GM13976 (cell line): Measurements from ENCODE around the gene MAP4K1.

Experiments
- DNase-seq: peaks from one replicate; pipeline ENCODE4 v3.0.0; 2012; ENCODE audit warnings: low spot score
- in situ Hi-C: fragments of 300-500 bp; cut with MboI; formaldehyde crosslinking; loops from one replicate; pipeline ENCODE4 v1.12.0; 2022; ENCODE audit warnings: low sequenced_read_pairs, mixed read lengths, inconsistent platforms; ENCODE audit not compliant: unreplicated experiment
- TF ChIP-seq, protein P1 (sequence below): IDR thresholded peaks from 2 replicates; pipeline ENCODE4 v1.5.1; 2012; ENCODE audit warnings: borderline replicate concordance, mild to moderate bottlenecking; ENCODE audit not compliant: insufficient read depth; ENCODE audit errors: extremely low read depth, missing control alignments, control extremely low read depth

Gene MAP4K1

DNA sequence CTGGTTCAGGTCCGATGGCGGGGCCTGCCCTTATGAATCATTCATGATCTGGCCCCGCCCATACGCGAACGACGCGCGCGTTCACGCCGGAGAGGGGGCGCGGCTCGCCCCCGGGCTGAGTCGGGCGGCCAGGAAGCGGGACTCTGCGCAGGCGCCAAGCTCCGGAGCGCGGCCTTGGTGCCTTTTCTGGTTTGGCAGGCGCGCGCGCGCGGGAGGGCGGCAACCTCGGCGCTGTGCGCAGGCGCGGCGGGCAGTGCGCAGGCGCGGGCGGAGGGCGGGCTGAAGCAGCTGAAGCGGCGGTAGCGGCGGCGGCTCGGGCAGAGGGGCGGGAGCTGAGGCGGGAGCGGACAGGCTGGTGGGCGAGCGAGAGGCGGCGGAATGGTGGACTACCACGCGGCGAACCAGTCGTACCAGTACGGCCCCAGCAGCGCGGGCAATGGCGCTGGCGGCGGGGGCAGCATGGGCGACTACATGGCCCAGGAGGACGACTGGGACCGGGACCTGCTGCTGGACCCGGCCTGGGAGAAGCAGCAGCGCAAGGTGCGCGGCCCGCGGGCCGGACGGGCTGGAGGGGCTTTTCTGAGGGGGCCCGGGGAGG lies 29.7 kb upstream of the MAP4K1 start, which contains the start of gene ACTN4:
Gene ACTN4, plus strand, starts transcription at position 282 of the 598 bp plus-strand sequence. Its CDS starts 97 bp downstream, at position 379.
- TF ChIP-seq, protein P1, sequence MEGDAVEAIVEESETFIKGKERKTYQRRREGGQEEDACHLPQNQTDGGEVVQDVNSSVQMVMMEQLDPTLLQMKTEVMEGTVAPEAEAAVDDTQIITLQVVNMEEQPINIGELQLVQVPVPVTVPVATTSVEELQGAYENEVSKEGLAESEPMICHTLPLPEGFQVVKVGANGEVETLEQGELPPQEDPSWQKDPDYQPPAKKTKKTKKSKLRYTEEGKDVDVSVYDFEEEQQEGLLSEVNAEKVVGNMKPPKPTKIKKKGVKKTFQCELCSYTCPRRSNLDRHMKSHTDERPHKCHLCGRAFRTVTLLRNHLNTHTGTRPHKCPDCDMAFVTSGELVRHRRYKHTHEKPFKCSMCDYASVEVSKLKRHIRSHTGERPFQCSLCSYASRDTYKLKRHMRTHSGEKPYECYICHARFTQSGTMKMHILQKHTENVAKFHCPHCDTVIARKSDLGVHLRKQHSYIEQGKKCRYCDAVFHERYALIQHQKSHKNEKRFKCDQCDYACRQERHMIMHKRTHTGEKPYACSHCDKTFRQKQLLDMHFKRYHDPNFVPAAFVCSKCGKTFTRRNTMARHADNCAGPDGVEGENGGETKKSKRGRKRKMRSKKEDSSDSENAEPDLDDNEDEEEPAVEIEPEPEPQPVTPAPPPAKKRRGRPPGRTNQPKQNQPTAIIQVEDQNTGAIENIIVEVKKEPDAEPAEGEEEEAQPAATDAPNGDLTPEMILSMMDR: no peak
- DNase-seq: peak; percentile 99
- in situ Hi-C loops: loop anchor here (25.0 kb wide), 1 partner anchor 235 kb away; the partner anchor contains the start of gene FAM98C

DNA sequence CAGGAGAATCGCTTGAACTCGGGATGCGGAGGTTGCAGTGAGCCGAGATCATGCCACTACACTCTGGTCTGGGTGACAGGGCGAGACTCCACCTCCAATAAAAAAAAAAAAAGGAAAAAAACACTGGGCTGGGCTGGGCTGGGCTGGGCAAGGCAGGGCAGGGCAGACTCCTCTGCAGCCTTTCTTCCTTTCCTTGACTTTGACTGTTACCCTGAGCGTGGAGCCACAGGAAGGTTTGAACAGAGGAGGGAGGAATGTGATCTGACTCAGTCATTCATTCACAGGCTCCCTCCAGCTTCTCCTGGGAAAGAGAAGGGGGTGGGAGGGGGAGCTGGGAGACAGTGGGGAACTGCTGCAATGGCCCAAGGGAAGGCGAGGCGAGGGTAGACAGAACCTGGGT lies 27.0 kb upstream of the MAP4K1 start:
- no peak for DNase-seq
- in situ Hi-C loops: loop anchor here (25.0 kb wide), 1 partner anchor 232 kb away; the partner anchor contains the start of gene FAM98C
- TF ChIP-seq, protein P1: no peak

DNA sequence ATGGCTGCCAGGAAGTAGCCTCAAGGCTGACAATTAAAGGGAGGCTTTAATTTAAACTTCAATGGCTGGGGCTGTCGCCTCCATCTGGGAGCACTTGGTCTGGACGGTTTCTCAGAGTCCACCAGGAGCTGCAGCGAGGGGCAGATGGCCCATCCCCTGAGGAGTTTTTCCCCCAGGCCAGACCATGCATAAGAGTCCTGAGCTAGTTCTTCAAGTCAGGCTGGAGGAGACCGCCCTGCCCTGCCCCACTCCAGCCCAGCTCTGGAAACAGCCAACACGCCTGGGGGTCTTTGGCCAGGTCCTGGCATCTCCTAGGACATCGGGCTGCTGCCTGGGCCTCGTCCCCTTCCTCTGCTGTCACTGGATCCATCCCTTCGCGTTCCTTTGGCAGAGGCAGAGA lies 24.4 kb upstream of the MAP4K1 start:
- no peak for DNase-seq
- TF ChIP-seq, protein P1: no peak
- in situ Hi-C loops: loop anchor here (25.0 kb wide), 1 partner anchor 230 kb away; the partner anchor contains the start of gene FAM98C

DNA sequence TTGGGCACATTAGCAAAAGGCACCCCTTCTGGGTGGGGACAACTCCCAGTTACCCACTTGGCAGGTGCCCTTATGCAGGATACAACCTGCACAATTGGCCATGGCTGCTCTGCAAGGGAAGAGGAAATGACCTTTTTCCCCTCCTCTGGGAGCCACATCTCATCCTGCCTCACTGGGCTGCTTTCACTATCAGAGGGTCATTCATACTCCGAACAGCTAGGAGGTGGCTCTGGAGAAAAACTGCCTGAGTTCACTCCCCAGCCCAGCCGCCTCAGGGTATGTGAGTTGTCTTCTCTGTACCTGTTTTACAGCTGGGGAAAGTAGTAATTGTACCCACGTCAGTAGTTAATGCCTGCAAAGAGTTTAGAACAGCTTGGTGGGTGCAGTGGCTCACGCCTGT lies 22.6 kb upstream of the MAP4K1 start:
- in situ Hi-C loops: loop anchor here (25.0 kb wide), 1 partner anchor 228 kb away; the partner anchor contains the start of gene FAM98C

DNA sequence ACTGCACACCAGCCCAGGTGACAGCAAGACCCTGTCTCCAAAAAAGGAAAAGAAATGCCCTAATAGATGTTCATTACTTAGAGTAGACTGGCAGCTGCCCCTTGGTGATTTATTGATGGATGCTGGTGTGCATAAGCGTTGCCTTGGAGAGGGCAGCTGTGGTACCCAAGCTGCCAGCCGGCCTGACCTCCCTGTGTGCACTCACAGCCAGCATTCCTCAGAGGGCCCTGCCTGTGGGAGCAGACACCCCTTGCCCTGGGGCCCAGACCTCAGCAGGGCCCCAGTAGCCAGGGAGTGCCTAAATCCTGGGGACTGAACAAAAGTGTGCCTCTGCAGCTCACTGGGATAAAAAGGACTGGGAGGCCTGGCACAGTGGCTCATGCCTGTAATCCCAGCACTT lies 21.9 kb upstream of the MAP4K1 start:
- TF ChIP-seq, protein P1: no peak
- in situ Hi-C loops: loop anchor here (5.0 to 25.0 kb wide), 2 partner anchors 87 to 227 kb away; partner anchors contain the start of gene FAM98C
- DNase-seq: no peak

More for the DNA sequence above, 22.6 kb upstream of the MAP4K1 start:
- TF ChIP-seq, protein P1: no peak
- DNase-seq: no peak

DNA sequence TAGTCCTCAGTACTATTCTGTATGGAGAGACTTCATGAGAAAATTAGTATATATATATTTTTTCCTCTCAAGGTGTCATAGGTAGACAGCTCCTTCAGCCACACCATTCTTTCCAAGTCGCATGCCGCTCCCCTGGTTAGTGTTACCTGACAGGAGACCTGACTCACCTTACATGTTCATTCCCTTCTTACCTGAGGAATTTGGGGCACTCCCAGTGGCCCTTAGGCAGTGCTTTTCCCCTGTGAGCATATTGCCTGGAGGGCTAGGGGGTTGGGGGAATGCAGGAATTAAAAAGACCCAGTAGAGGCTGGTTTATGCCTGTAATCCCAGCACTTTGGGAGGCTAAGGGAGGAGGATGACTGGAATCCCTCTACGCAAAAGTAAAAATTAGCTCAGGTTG lies 20.7 kb upstream of the MAP4K1 start:
- in situ Hi-C loops: loop anchor here (5.0 to 25.0 kb wide), 2 partner anchors 86 to 226 kb away; partner anchors contain the start of gene FAM98C
- TF ChIP-seq, protein P1: no peak
- DNase-seq: no peak
